CD1c-positive myeloid dendritic cell (primary cell): Measurements from ENCODE around the gene CATSPER1.
A peak's percentile ranks its signal among the peaks of the same experiment; 100 is the strongest.

Experiments
- DNase-seq: peaks from one replicate; pipeline ENCODE4 v3.0.0-alpha.2; 2016; ENCODE audit errors: extremely low spot score

Gene CATSPER1

GRCh38 chr11:66026017-66026529, at the start of gene CATSPER1:
TSS of gene CATSPER1 (minus strand) at chr11:66026479. CDS start at chr11:66026379, 100 bp downstream.
- DNase-seq: no peak

GRCh38 chr11:66075273-66075672, 49.0 kb upstream of the CATSPER1 start:
- no peak for DNase-seq

GRCh38 chr11:66073669-66074068, 47.4 kb upstream of the CATSPER1 start:
- DNase-seq: no peak

DNA sequence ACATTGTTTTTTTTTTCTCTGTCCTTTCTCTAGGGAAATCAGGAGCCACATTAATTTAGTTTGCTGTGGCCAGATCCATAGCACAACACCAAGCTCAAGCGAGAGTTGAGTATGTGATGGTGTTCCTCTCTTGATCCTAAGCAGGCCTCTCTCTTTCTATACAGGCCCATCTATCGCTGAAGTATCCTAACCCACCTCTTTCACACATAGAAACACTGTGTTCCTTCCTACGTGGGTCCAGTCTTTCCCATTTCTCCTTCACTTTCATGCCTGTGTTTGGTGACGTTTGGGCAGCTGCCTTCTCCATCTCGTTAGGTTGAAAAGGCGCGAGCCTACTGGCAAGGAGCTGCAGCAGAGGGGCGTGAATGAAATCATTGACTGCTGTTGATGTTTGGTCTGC, 46.2 kb upstream of the CATSPER1 start:
- no peak for DNase-seq

DNA sequence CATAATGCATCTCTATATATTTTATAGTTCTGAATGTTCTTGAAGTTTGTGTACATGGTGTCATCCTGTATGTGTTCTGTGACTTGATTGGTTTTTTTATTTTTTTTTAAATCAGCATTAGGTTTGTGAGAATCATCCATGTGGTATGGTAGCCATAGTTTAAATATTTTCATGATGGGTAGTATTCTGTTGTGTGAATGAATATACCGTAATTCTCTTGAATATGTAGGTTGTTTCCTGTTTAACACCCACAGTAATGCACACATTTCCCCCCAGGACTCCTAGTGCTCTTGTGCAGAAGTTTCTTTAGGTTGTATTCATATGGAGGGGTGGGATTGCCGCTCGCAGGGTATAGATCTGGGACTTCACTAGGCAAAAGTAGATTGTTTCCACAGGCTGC, 45.8 kb upstream of the CATSPER1 start:
- DNase-seq: peak; percentile 38

DNA sequence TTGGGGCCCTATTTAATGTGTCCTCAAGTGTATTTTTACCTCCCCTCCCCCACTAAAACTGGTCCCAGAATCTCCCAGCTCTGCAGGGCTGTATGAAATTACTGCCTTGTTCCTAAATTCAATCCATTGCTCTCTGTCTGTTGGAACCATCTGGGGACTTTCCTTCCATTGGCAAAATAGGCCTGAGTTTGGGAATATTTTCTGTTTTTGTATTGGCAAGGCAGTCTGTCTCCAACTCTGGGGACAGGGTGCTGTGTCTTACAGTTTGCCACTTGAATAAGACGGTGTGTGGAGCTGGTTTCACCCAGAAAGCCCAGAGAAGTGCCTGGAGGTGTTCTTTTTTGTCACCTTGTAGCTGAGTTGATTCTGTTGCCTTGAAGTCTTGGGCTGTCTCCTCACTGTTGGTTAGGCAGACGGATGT, 45.1 kb upstream of the CATSPER1 start:
- no peak for DNase-seq

DNA sequence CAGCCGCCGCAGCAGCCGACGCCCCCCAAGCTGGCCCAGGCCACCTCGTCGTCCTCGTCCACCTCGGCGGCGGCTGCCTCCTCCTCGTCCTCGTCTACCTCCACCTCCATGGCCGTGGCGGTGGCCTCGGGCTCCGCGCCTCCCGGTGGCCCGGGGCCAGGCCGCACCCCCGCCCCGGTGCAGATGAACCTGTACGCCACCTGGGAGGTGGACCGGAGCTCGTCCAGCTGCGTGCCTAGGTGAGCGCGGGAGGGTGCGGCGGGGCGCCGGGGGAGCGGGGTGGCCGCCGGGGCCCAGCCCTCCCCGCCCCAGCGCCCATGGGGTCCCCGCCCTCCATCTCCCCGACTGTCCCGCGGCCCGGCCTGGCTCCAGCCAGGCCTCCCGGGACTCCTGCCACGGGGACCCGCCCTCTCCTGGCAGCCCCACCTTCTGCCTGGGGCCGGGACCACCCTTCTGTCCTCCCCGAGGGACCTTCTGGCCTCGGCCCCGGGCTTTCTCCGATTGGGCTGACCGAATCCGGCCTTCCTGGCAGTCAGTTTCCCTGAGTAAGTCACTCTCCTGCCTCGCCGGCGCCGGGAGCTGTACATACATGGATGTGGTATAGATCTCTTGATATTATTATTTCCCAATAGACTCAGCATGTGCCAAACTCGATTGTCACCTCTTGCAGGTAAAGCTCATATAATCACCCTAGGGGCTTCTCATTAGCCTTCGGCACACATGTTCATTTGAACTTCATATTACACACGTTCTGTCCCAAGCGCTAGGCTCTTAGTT, 44.5 kb upstream of the CATSPER1 start:
- no peak for DNase-seq

DNA sequence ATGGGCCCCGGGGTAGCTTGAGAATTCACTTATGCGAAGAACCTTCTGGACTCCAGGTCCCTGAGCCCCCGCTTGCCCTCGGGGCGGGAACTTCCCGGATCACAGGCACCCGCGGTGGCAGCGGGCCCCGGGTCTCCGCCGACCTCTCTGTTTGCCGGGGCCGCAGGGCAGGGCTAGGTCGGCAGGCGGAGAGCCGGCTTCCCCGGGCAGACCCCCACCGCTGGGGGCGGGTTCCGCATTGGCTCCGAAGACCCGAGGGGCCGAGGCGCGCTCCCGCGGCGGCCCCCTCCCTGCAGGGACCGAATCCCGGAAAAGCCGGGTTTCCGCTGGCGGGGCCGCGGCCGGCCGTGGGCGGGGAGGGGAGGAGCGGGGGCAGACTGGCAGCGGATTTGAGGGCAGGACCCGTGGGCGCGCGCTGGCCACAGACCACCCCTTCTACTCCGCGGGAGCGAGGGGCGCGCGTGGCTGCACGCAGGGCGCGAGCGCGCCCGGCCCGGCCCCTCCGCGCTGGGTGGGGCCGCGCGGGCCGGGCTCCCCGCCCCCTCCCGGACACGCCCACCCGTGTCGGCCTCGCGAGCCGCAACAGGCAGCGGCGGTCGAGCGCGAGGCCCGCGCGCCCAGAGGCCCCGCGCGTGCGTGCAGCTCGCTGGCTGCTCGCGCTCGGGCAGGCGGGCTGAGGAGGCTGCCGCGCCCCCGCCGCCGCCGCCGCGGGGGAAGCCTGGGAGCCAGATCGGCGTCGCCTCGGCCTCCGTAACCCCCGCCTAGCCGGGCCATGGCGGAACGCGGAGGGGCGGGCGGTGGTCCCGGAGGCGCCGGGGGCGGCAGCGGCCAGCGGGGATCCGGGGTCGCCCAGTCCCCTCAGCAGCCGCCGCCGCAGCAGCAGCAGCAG, 43.7 kb upstream of the CATSPER1 start, which contains the start of gene PACS1:
Gene PACS1, plus strand, starts transcription at position 558 of the 889 bp plus-strand sequence. Its CDS starts 215 bp downstream, at position 773.
- DNase-seq: peak; percentile 86

DNA sequence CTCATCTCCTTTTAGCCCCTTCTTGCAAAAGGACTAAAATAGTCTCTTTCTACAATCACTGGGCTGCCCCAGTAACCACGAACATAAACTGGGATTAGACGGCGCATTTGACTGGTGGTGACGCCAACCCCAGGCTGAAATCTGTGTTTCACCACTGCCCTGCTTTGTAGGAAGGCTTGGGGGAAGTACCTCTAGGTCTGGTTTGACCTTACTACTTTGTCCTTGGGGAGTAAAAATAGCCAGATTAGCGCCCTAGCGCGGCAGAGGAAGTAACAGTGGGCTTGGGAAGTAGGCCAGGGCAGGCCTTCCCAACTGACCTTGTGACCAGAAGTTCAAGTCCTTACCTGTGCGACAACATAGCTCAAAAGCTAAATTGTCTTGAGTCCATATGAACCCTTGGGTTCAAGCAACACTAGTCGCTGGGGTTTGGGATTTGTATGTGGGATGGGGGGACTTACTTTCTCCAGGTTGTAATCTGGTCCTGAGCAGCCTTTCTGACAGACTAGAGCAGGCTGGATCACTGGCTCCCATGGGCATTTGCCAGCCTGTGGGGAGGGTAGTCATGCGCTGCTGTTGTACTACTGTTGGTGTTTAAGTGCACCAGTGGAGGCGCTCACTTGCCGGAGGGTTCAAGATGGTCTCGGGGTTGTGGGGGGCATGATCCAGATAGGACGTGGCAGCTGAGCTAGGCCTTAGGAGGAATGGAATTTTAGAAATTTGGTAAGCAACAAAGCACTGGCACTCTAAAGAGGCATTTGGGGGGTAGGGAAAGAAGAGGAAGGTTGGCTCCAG, 42.8 kb upstream of the CATSPER1 start:
- DNase-seq: peak; percentile 90

DNA sequence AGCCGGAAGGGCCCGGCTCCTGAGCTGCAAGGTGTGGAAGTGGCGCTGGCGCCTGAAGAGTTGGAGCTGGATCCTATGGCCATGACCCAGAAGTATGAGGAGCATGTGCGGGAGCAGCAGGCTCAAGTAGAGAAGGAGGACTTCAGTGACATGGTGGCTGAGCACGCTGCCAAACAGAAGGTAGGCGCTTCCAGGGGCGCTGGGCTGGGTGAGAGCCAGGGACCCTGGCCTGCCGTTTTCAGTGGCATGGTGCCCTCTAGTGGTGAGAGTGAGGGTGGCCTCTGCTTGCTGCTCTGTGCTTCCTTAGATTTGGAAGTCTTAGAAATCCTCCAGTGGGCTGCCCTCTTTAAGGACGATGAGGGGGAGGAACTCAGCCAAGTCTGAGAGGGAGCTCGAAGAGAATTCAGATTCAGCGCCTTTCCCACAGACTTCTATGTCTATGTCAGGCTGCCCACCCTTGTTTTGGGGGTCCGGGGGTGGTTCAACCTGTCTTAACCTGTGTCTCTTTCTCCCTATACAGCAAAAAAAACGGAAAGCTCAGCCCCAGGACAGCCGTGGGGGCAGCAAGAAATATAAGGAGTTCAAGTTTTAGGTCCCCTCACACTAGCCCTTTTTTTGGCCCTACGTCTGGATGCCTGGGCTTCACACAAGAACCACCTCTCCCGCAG, 42.0 kb upstream of the CATSPER1 start:
- DNase-seq: peak; percentile 80

- DNase-seq: no peak
Measured at GRCh38 chr11:66067640-66068039, 41.4 kb upstream of the CATSPER1 start.

GRCh38 chr11:66066751-66067150, 40.5 kb upstream of the CATSPER1 start:
- no peak for DNase-seq

DNA sequence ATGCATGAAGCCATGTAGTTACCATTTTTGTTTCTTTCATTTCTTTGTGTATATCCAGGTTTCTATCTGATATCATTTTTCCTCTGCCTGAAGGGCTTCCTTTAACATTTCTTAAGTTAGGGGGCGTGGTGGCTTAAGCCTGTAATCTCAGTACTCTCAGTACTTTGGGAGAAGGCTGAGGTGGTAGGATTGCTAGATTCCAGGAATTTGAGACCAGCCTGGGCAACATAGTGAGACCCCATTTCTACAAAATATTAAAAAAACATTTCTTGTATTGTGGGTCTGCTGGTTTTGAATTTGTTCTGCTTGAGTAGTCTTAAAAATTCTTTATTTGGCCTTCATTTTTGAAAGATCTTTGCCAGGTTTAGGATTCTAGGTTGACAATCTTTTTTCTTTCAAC, 38.3 kb upstream of the CATSPER1 start:
- DNase-seq: no peak

- DNase-seq: no peak
Measured at GRCh38 chr11:66063900-66064299, 37.6 kb upstream of the CATSPER1 start.

GRCh38 chr11:66062408-66062807, 36.1 kb upstream of the CATSPER1 start:
- no peak for DNase-seq

GRCh38 chr11:66061268-66061667, 35.0 kb upstream of the CATSPER1 start:
- DNase-seq: no peak

DNA sequence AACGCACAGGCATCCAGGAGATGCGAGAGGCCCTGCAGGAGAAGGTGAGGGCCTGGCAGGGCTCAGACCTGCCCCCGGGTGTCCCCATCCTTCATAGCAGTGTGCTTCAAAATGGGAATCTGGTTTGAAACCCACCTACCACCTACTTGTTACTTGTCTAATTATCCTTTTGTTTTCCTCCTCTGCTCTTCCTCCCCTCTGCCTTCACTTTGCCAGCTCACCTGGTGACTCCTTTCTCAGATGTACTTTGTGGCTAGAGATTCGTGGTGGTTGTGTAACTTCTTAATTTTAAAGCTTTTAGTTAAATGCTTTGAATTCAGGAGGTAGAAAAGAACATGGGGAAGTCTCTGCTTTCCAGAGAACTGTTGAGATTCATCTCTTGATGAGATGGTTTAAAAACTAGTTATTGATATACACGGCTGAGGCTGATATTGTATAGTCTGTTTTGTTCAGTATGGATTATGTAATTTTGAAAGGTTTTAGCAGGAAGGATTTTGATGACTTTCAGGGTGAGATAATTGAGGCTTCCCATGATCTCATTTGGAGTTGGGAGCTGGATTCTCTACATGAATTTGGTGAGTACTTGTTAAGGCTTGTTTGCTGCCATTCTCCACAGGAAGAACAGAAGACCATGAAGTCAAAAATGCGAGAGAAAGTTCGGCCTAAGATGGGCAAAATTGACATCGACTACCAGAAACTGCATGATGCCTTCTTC, 33.8 kb upstream of the CATSPER1 start:
- no peak for DNase-seq

GRCh38 chr11:66056501-66056900, 30.2 kb upstream of the CATSPER1 start:
- DNase-seq: no peak

DNA sequence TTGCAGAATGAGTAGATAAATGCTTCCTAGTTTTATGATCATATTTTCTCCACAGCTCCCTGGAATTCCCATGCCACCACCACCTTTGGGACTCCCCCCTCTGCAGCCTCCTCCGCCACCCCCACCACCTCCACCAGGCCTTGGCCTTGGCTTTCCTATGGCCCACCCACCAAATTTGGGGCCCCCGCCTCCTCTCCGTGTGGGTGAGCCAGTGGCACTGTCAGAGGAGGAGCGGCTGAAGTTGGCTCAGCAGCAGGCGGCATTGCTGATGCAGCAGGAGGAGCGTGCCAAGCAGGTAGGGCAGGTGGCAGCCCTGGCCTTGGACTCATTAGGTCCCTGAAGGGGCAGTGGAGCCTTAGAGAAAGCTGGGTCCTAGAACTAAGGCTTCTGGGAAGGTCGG, 28.7 kb upstream of the CATSPER1 start:
- no peak for DNase-seq

DNA sequence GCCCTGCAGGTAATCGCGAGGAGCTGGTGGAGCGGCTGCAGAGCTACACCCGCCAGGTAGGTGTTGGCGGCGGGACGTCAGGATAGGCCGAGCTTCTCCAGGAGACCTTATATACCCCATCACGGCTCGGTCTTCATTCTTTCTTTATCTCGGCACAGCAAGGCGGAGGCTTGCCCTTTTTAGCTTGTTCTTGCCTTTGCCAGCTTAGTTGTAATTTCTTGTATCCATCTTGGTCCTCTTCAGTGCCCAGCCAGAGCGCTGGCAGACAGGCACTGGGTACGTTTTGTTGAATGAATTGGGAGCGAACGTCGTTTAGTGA, 26.3 kb upstream of the CATSPER1 start:
- no peak for DNase-seq
